Measurements from ENCODE around the gene VIPAS39. TPM values are rescaled to one million over a fixed set of nuclear protein-coding genes. Genes with fewer than 3 reads are reported as not detected.

Gene VIPAS39
- total and polyA plus RNA-seq, 4 donors = 5.6 to 13.9 (median 8.9) TPM

GRCh38 chr14:77505031-77505430 lies 47.6 kb upstream of the VIPAS39 start:
- no peaks in the 10 kb centered on the region for H3K4me1 ChIP-seq (ENCODE audit: control insufficient read depth in 4 of 4, insufficient read depth in 4 of 4, low read length in 3 of 4)
- H3K27ac ChIP-seq (ENCODE audit: low read depth in 1 of 2, low read length in 2 of 2) = no peak overlapping the region
- TF ChIP-seq ZBTB33 (IDR thresholded peaks at IDR 0.05) = no peak
- no peak for TF ChIP-seq TAF1 (conservative IDR thresholded peaks at IDR 0.05)
- TF ChIP-seq FOXA2 (IDR thresholded peaks at IDR 0.05) = no peak
- no peak for TF ChIP-seq FOXA1 (IDR thresholded peaks at IDR 0.05)
- TF ChIP-seq JUND (IDR thresholded peaks at IDR 0.05) = no peak
- TF ChIP-seq HNF4A (conservative IDR thresholded peaks at IDR 0.05) = no peak
- no peak for TF ChIP-seq RXRA (IDR thresholded peaks at IDR 0.05)
- TF ChIP-seq CTCF (IDR thresholded peaks at IDR 0.05; ENCODE audit: low read depth, low read length, missing input control) = no peak
- TF ChIP-seq HNF4G (IDR thresholded peaks at IDR 0.05) = no peak
- no peak for TF ChIP-seq NR2F2 (IDR thresholded peaks at IDR 0.05)
- TF ChIP-seq EGR1 (IDR thresholded peaks at IDR 0.05; ENCODE audit: low read depth in 2 of 2) = no peak
- no peak for TF ChIP-seq RAD21 (IDR thresholded peaks at IDR 0.05)
- TF ChIP-seq, protein P1, sequence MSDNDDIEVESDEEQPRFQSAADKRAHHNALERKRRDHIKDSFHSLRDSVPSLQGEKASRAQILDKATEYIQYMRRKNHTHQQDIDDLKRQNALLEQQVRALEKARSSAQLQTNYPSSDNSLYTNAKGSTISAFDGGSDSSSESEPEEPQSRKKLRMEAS (IDR thresholded peaks at IDR 0.05) = no peak
- TF ChIP-seq REST (IDR thresholded peaks at IDR 0.05) = no peak
- no peak for TF ChIP-seq SP1 (IDR thresholded peaks at IDR 0.05)
- H3K9ac ChIP-seq (ENCODE audit: low read depth in 1 of 2, low read length in 2 of 2) = no peak overlapping the region
- no peak for DNase-seq (ENCODE audit: low spot score)
- peaks cover 0 to 4% (median 0%) of the 10 kb centered on the region in 4 donors for H3K9me3 ChIP-seq (ENCODE audit: control insufficient read depth in 4 of 4, low read length in 3 of 4)
- peaks cover 0 to 4% (median 2%) of the 10 kb centered on the region in 4 donors for H3K36me3 ChIP-seq (ENCODE audit: control insufficient read depth in 4 of 4, insufficient read depth in 3 of 4, low read depth in 1 of 4, low read length in 3 of 4)
- no peak overlapping the region for H3K4me3 ChIP-seq (ENCODE audit: low read depth in 1 of 3, low read length in 3 of 3)
- 72% methylated on average over 4 of the region's 4 CpGs for WGBS
- no peaks in the 10 kb centered on the region for H3K27me3 ChIP-seq (ENCODE audit: control insufficient read depth in 4 of 4, insufficient read depth in 4 of 4, low read length in 3 of 4)

DNA sequence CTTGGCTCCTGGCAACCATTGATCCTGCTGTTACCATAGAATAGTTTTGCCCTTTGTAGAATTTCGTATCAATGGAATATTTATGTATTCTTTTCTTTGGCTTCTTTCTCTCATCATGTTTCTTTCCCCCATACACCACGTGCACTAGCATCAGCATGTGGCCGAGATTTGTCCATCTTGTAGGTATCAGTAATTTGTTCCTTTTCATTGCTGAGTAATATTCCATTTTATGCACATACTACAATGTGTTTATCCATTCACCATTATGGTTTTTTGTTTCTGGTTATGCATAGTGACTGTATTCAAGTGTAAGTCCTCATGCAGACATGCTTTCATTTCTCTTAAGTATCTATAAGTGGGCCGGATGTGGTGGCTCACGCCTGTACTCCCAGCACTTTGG lies 45.7 kb upstream of the VIPAS39 start:
- no peak overlapping the region for H3K27ac ChIP-seq (ENCODE audit: low read depth in 1 of 2, low read length in 2 of 2)
- H3K4me3 ChIP-seq (ENCODE audit: low read depth in 1 of 3, low read length in 3 of 3) = no peak overlapping the region
- H3K36me3 ChIP-seq (ENCODE audit: control insufficient read depth in 4 of 4, insufficient read depth in 3 of 4, low read depth in 1 of 4, low read length in 3 of 4) = peaks cover 0 to 3% (median 0%) of the 10 kb centered on the region in 4 donors
- 96% methylated on average over 5 of the region's 5 CpGs for WGBS
- peaks cover 0 to 13% (median 3%) of the 10 kb centered on the region in 4 donors for H3K27me3 ChIP-seq (ENCODE audit: control insufficient read depth in 4 of 4, insufficient read depth in 4 of 4, low read length in 3 of 4)
- peaks cover 0 to 4% (median 0%) of the 10 kb centered on the region in 4 donors for H3K9me3 ChIP-seq (ENCODE audit: control insufficient read depth in 4 of 4, low read length in 3 of 4)
- H3K4me1 ChIP-seq (ENCODE audit: control insufficient read depth in 4 of 4, insufficient read depth in 4 of 4, low read length in 3 of 4) = peaks cover 4 to 12% (median 11%) of the 10 kb centered on the region in 4 donors
- no peak overlapping the region for H3K9ac ChIP-seq (ENCODE audit: low read depth in 1 of 2, low read length in 2 of 2)
- DNase-seq (ENCODE audit: low spot score) = no peak
- TF ChIP-seq ATF3 (IDR thresholded peaks at IDR 0.05) (no peak), NR2F2 (IDR thresholded peaks at IDR 0.05) (no peak), SP1 (IDR thresholded peaks at IDR 0.05) (no peak), CTCF (IDR thresholded peaks at IDR 0.05; ENCODE audit: low read depth, low read length, missing input control) (no peak), HNF4A (conservative IDR thresholded peaks at IDR 0.05) (no peak), RXRA (IDR thresholded peaks at IDR 0.05) (no peak), JUND (IDR thresholded peaks at IDR 0.05) (no peak), REST (IDR thresholded peaks at IDR 0.05) (no peak), EGR1 (IDR thresholded peaks at IDR 0.05; ENCODE audit: low read depth in 2 of 2) (no peak)
- TF ChIP-seq, protein P1 (IDR thresholded peaks at IDR 0.05) = no peak
